Gastrocnemius medialis (tissue), 4 donors: ENCODE measurements around the gene ANTXR2. TPM values are rescaled to one million over a fixed set of nuclear protein-coding genes. Genes with fewer than 3 reads are reported as not detected.

Experiments
- ATAC-seq, 2 donors: fragments of 150-250 bp; one replicate each; pipeline ENCODE4 v1.9.1; 2016
- DNase-seq, 2 donors: peaks; one replicate each; pipeline ENCODE4 v3.0.0-alpha.2; 2019
- H3K27ac ChIP-seq, 4 donors: fragments of 200-600 bp; sonication (generic); 1 replicate in 1 of 4; 2 replicates in 3 of 4; pipeline ENCODE4 v1.5.1; 2016 to 2018; ENCODE audit warnings: mild to moderate bottlenecking in 2 of 4, moderate library complexity in 1 of 4
- H3K27me3 ChIP-seq, 3 donors: fragments of 200-600 bp; sonication (generic) in 2 of 3; 1 replicate in 1 of 3; 2 replicates in 2 of 3; pipeline versions ENCODE4 v1.5.1 to v1.6.0; 2016 to 2019; ENCODE audit warnings: mild to moderate bottlenecking in 1 of 3, moderate library complexity in 1 of 3
- H3K36me3 ChIP-seq, 2 donors: fragments of 200-600 bp; sonication (generic) in 1 of 2; one replicate each; pipeline ENCODE4 v1.5.1; 2017 to 2018
- H3K4me1 ChIP-seq, 2 donors: fragments of 200-600 bp; sonication (generic) in 1 of 2; one replicate each; pipeline ENCODE4 v1.5.1; 2016 to 2017; ENCODE audit warnings: mild to moderate bottlenecking in 2 of 2
- H3K4me3 ChIP-seq, 4 donors: fragments of 200-600 bp; sonication (generic) in 3 of 4; 1 replicate in 1 of 4; 2 replicates in 3 of 4; pipeline ENCODE4 v1.5.1; 2016 to 2019; ENCODE audit warnings: mild to moderate bottlenecking in 2 of 4
- H3K9me3 ChIP-seq, 3 donors: fragments of 200-600 bp; sonication (generic) in 2 of 3; 1 replicate in 1 of 3; 2 replicates in 2 of 3; pipeline ENCODE4 v1.5.1; 2016 to 2019
- CTCF ChIP-seq, 5 experiments: fragments of 450-650 bp in 3 of 5; fragments of 200-600 bp in 2 of 5; sonication (generic) in 2 of 5; IDR thresholded peaks in 4 of 5; conservative IDR thresholded peaks in 1 of 5; 1 replicate in 4 of 5; 2 replicates in 1 of 5; pipeline ENCODE4 v1.5.1; 2016 to 2019; ENCODE audit warnings: antibody characterized with exemption in 5 of 5, mild to moderate bottlenecking in 3 of 5, moderate library complexity in 3 of 5
- POLR2A ChIP-seq, 2 donors: fragments of 450-650 bp; IDR thresholded peaks; one replicate each; pipeline ENCODE4 v1.6.1; 2017; ENCODE audit warnings: antibody characterized with exemption in 2 of 2, mild to moderate bottlenecking in 2 of 2, moderate library complexity in 2 of 2
- in situ Hi-C, 4 donors: fragments of 200-750 bp; cut with MboI; loops; one replicate each; pipeline versions ENCODE4 v1.15.0 to v1.8.0; 2017; ENCODE audit warnings: low sequenced_read_pairs in 4 of 4
- intact Hi-C: fragments of 100-400 bp; cut with DNase I; formaldehyde crosslinking; loops from one replicate; pipeline ENCODE4 v1.15.1; 2023; ENCODE audit warnings: low total_unique reads
- total RNA-seq, 4 donors: library from RNA; depleted of rRNA; stranded (reverse); fragments of >200 nt; gene quantifications; one replicate each; pipeline versions ENCODE4 v1.1.0 to v1.2.3, GENCODE V29; 2016

Gene ANTXR2
- total RNA-seq, 4 donors from 2014 or later = 14.5 to 41.0 (median 23.1) TPM

- in situ Hi-C loops (no loop called here), intact Hi-C loops (no loop called here)
- H3K4me1 ChIP-seq = no peaks in the 10 kb centered on the region
- TF ChIP-seq POLR2A (IDR thresholded peaks at IDR 0.05) (no peak), CTCF (IDR thresholded peaks at IDR 0.05 in 4 of 5, conservative IDR thresholded peaks at IDR 0.05 in 1 of 5) (no peak)
- no peaks in the 10 kb centered on the region for H3K36me3 ChIP-seq
- H3K4me3 ChIP-seq = no peak overlapping the region
- H3K9me3 ChIP-seq = no peaks in the 10 kb centered on the region
- ATAC-seq (no peak), DNase-seq (no peak)
- H3K27ac ChIP-seq = no peak overlapping the region
- H3K27me3 ChIP-seq = no peaks in the 10 kb centered on the region
Measured at GRCh38 chr4:79851625-79852304, 221.3 kb downstream of the ANTXR2 start.

Other genes with a start within 250 kb of the ANTXR2 start
- gene PRDM8, start 124.3 kb upstream of the ANTXR2 start, total RNA-seq = 1 to 10 TPM in 2 of 4 donors, under 1 TPM in 2; 0.24 to 2.7 (median 1.4) TPM
- not detected for gene FGF5, start 193.4 kb upstream of the ANTXR2 start, total RNA-seq